Mesenteric fat pad (tissue), 1 donor: Measurements from ENCODE around the gene TMEM19. TPM values are rescaled to one million over a fixed set of nuclear protein-coding genes. Genes with fewer than 3 reads are reported as not detected.

Experiments
- DNase-seq: peaks from one replicate; pipeline ENCODE4 v3.0.0-alpha.2; 2020; ENCODE audit warnings: low spot score
- total RNA-seq: library from RNA; stranded (reverse); fragmentation: NEBNext Ultra II Directional; extraction: Animal tissue kit (Norgen Biotek cat#: 25700); gene quantifications from one replicate; pipeline ENCODE4 v1.2.1, GENCODE V29; 2021
- donor health status: DM: yes; HTN: yes; CAD: no.

Gene TMEM19
- total RNA-seq, 1 donor from 2014 or later, result 24.9 TPM

- DNase-seq, result no peak
These were observed 24.6 kb downstream of the TMEM19 start for GRCh38 chr12:71710276-71711125.

GRCh38 chr12:71718611-71719010, 32.7 kb downstream of the TMEM19 start:
- DNase-seq, result no peak

- no peak for DNase-seq
These were observed 33.9 kb downstream of the TMEM19 start for GRCh38 chr12:71719647-71720370.

- DNase-seq, result no peak
These were observed 36.1 kb downstream of the TMEM19 start for GRCh38 chr12:71721783-71722505.

GRCh38 chr12:71725011-71725410, 39.1 kb downstream of the TMEM19 start:
- DNase-seq, result no peak

- no peak for DNase-seq
These were observed 40.7 kb downstream of the TMEM19 start for GRCh38 chr12:71726548-71726947.

- no peak for DNase-seq
These were observed 42.1 kb downstream of the TMEM19 start for GRCh38 chr12:71727958-71728357.

- no peak for DNase-seq
These were observed 45.1 kb downstream of the TMEM19 start for GRCh38 chr12:71730936-71731335.

- no peak for DNase-seq
These were observed 45.8 kb downstream of the TMEM19 start for GRCh38 chr12:71731439-71732356.

- no peak for DNase-seq
These were observed 46.5 kb downstream of the TMEM19 start for GRCh38 chr12:71732357-71732712.

GRCh38 chr12:71737197-71737596, 51.3 kb downstream of the TMEM19 start:
- DNase-seq, result no peak

GRCh38 chr12:71742998-71743397, 57.1 kb downstream of the TMEM19 start:
- no peak for DNase-seq

- DNase-seq, result no peak
These were observed 58.8 kb downstream of the TMEM19 start for GRCh38 chr12:71744522-71745300.

GRCh38 chr12:71746974-71747611, 61.2 kb downstream of the TMEM19 start:
- DNase-seq, result no peak

- no peak for DNase-seq
These were observed 62.4 kb downstream of the TMEM19 start for GRCh38 chr12:71748081-71748850.

GRCh38 chr12:71749666-71750065, 63.8 kb downstream of the TMEM19 start:
- no peak for DNase-seq

- no peak for DNase-seq
These were observed 67.0 kb downstream of the TMEM19 start for GRCh38 chr12:71752891-71753290.
